ENCODE results near the gene CETN2.

GRCh38 chrX:152817078-152817764 is 13.3 kb downstream of the CETN2 start:
- TF ChIP-seq CTCF (IDR thresholded peaks at IDR 0.05; ENCODE audit: insufficient read depth, low read depth, low read length) (peak; percentile 33), EZH2 (IDR thresholded peaks at IDR 0.05; ENCODE audit: insufficient read depth, low read length) (no peak)

Data from astrocyte (in vitro differentiated cells and primary cell).